GM23338 (cell line): ENCODE measurements around the gene RAMP1. TPM values are rescaled to one million over a fixed set of nuclear protein-coding genes. Genes with fewer than 3 reads are reported as not detected.

Source experiments
- ATAC-seq: fragments of 200-7000 bp; cut with Tn5 transposase; 3 replicates; pipeline ENCODE4 v1.9.1; 2020
- DNase-seq: peaks from one replicate; pipeline ENCODE4 v3.0.0-alpha.2; 2015; ENCODE audit warnings: low spot score
- H2AFZ ChIP-seq: fragments of 200-600 bp; sonication (generic); 2 replicates; pipeline ENCODE4 v1.8.0; 2016; ENCODE audit warnings: antibody characterized with exemption, mild to moderate bottlenecking, moderate library complexity
- H3F3A ChIP-seq: fragments of 200-600 bp; sonication (generic); replicated peaks from 2 replicates; pipeline ENCODE4 v1.8.0; 2017; ENCODE audit warnings: antibody characterized with exemption, mixed run types, low read depth
- H3K27ac ChIP-seq: fragments of 200-600 bp; sonication (generic); 2 replicates; pipeline ENCODE4 v1.6.1; 2016; ENCODE audit warnings: low read depth
- H3K27me3 ChIP-seq: fragments of 200-600 bp; sonication (generic); 2 replicates; pipeline ENCODE4 v1.8.0; 2016; ENCODE audit warnings: mild to moderate bottlenecking, mixed run types, moderate library complexity; ENCODE audit not compliant: insufficient read depth
- H3K36me3 ChIP-seq: fragments of 200-600 bp; sonication (generic); 2 replicates; pipeline ENCODE4 v1.8.0; 2016; ENCODE audit warnings: mild to moderate bottlenecking; ENCODE audit not compliant: insufficient read depth
- H3K4me1 ChIP-seq: fragments of 200-600 bp; sonication (generic); 2 replicates; pipeline ENCODE4 v1.8.0; 2016; ENCODE audit warnings: mild to moderate bottlenecking, moderate library complexity; ENCODE audit not compliant: insufficient read depth
- H3K4me2 ChIP-seq: fragments of 200-600 bp; sonication (generic); 2 replicates; pipeline ENCODE4 v1.7.1; 2017; ENCODE audit warnings: mixed run types
- H3K4me3 ChIP-seq: fragments of 200-600 bp; sonication (generic); 2 replicates; pipeline ENCODE4 v1.6.1; 2016; ENCODE audit warnings: mixed run types
- H3K79me2 ChIP-seq: fragments of 200-600 bp; sonication (generic); replicated peaks from 2 replicates; pipeline ENCODE4 v1.8.0; 2017; ENCODE audit warnings: mild to moderate bottlenecking; ENCODE audit not compliant: insufficient read depth
- H3K9me2 ChIP-seq: fragments of 200-600 bp; sonication (generic); 2 replicates; pipeline ENCODE4 v1.8.0; 2017; ENCODE audit not compliant: insufficient read depth
- H4K20me1 ChIP-seq: fragments of 200-600 bp; sonication (generic); replicated peaks from 2 replicates; pipeline ENCODE4 v1.8.0; 2017; ENCODE audit warnings: mild to moderate bottlenecking; ENCODE audit not compliant: insufficient read depth
- H3K27ac Mint-ChIP-seq: 2 replicates; pipeline ENCODE4 v1.8.0; 2020; ENCODE audit warnings: inconsistent platforms, mild to moderate bottlenecking, moderate library complexity, mixed read lengths
- H3K27me3 Mint-ChIP-seq: 3 replicates; pipeline ENCODE4 v1.8.0; 2022; ENCODE audit warnings: low read depth, mild to moderate bottlenecking, moderate library complexity, mixed read lengths, inconsistent platforms; ENCODE audit not compliant: insufficient read depth, poor library complexity
- H3K36me3 Mint-ChIP-seq: 3 replicates; pipeline ENCODE4 v1.8.0; 2021; ENCODE audit warnings: low read depth, mild to moderate bottlenecking, inconsistent platforms, moderate library complexity, mixed read lengths
- H3K4me1 Mint-ChIP-seq: 3 replicates; pipeline ENCODE4 v1.8.0; 2020; ENCODE audit warnings: mild to moderate bottlenecking, inconsistent platforms, mixed read lengths
- H3K4me3 Mint-ChIP-seq: 3 replicates; pipeline ENCODE4 v1.8.0; 2021; ENCODE audit warnings: moderate library complexity, mild to moderate bottlenecking, inconsistent platforms, mixed read lengths
- H3K9me3 Mint-ChIP-seq: 3 replicates; pipeline ENCODE4 v1.8.0; 2020; ENCODE audit warnings: moderate library complexity, mild to moderate bottlenecking, inconsistent platforms, mixed read lengths
- CREB1 ChIP-seq: fragments of 250-450 bp; sonication (Bioruptor Pico); IDR thresholded peaks from 2 replicates; pipeline ENCODE4 v1.5.0; 2020; ENCODE audit warnings: low read depth, mild to moderate bottlenecking, moderate library complexity
- EZH2 ChIP-seq: fragments of 200-600 bp; sonication (generic); IDR thresholded peaks from one replicate; pipeline ENCODE4 v1.8.0; 2017; ENCODE audit warnings: antibody characterized with exemption, mild to moderate bottlenecking, low read depth; ENCODE audit not compliant: unreplicated experiment
- EZH2phosphoT487 ChIP-seq: fragments of 200-600 bp; sonication (generic); IDR thresholded peaks from one replicate; pipeline ENCODE4 v1.8.1; 2018; ENCODE audit warnings: antibody characterized with exemption; ENCODE audit not compliant: unreplicated experiment
- JUNB ChIP-seq: IDR thresholded peaks from one replicate; pipeline ENCODE4 v1.6.1; 2016; ENCODE audit warnings: antibody characterized with exemption; ENCODE audit not compliant: unreplicated experiment
- NANOG ChIP-seq: IDR thresholded peaks from 2 replicates; pipeline ENCODE4 v1.6.1; 2016; ENCODE audit warnings: antibody characterized with exemption, borderline replicate concordance
- POLR2AphosphoS5 ChIP-seq: IDR thresholded peaks from 2 replicates; pipeline ENCODE4 v1.6.1; 2016; ENCODE audit warnings: antibody characterized with exemption, low read depth
- STAT1 ChIP-seq: IDR thresholded peaks from one replicate; pipeline ENCODE4 v1.6.1; 2016; ENCODE audit warnings: antibody characterized with exemption; ENCODE audit not compliant: unreplicated experiment
- ZNF114 ChIP-seq: fragments of 250-450 bp; sonication (Bioruptor Pico); IDR thresholded peaks from 2 replicates; pipeline ENCODE4 v1.5.0; 2020; ENCODE audit warnings: mild to moderate bottlenecking, moderate library complexity
- ZNF331 ChIP-seq: fragments of 250-450 bp; sonication (Bioruptor Pico); IDR thresholded peaks from 2 replicates; pipeline ENCODE4 v1.5.0; 2020; ENCODE audit warnings: low read depth, mild to moderate bottlenecking, moderate library complexity
- polyA plus RNA-seq: library from polyadenylated mRNA; unstranded; fragments of >200 nt; fragmentation: Nextera tagmentation; extraction: Ambion mirVana; gene quantifications from 2 replicates; pipeline ENCODE4 v1.2.1, GENCODE V29; 2016
- total RNA-seq: library from RNA; depleted of rRNA; stranded (reverse); fragments of >200 nt; shearing (Covaris generic); gene quantifications from 2 replicates; pipeline ENCODE4 v1.2.3, GENCODE V29; 2014
- TF ChIP-seq, protein P1 (sequence below): IDR thresholded peaks from one replicate; pipeline ENCODE4 v1.6.1; 2018; ENCODE audit warnings: antibody characterized with exemption; ENCODE audit not compliant: unreplicated experiment
- TF ChIP-seq, protein P2 (sequence below): IDR thresholded peaks from 2 replicates; pipeline ENCODE4 v1.6.1; 2016; ENCODE audit warnings: antibody characterized with exemption
- TF ChIP-seq, protein P3 (sequence below), 2 experiments: fragments of 200-600 bp in 1 of 2; sonication (generic) in 1 of 2; conservative IDR thresholded peaks; 2 replicates each; pipeline versions ENCODE4 v1.5.1 to v1.6.1; 2016 to 2017; ENCODE audit warnings: antibody characterized with exemption in 2 of 2, low read depth in 2 of 2, mild to moderate bottlenecking in 2 of 2, moderate library complexity in 1 of 2
- TF ChIP-seq, protein P4 (sequence below): fragments of 250-450 bp; sonication (Bioruptor Pico); IDR thresholded peaks from 2 replicates; pipeline ENCODE4 v1.5.0; 2020; ENCODE audit warnings: mild to moderate bottlenecking, moderate library complexity

The RAMP1 gene
- total and polyA plus RNA-seq, 2 experiments from 2014 or later: 1.7 to 3.3 TPM

DNA sequence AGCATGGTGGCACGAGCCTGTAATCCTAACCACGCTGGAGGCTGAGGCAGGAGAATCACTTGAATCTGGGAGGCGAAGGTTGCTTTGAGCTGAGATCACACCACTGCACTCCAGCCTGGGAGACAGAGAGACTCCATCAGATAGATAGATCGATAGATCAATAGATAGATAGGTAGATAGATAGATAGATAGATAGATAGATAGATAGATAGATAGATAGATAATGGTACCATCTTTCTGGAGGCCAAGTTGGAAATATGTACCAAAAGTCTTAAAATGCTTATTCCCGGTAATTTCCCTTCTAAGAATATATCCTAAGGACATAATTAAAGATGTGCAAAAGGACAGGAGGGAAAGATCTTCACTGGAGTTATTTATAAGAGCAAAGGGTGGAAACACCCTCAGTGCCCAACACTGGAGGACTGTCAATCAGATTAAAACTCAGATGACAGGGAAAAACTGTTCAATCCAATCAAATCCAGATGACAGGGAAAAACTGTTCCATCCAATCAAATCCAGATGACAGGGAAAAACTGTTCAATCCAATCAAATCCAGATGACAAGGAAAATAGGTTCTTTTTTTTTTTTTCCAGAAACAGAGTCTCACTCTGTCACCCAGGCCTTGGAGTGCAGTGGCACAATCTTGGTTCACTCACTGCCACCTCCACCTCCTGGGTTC lies 58.4 kb downstream of the RAMP1 start:
- Histone ChIP-seq H3K79me2 (no peaks in the 10 kb centered on the region), H3K27me3 (no peaks in the 10 kb centered on the region), H3K4me1 (no peaks in the 10 kb centered on the region), H3K27ac (no peak overlapping the region), H4K20me1 (no peaks in the 10 kb centered on the region), H3K36me3 (no peaks in the 10 kb centered on the region), H3K9me2 (no peaks in the 10 kb centered on the region), H2AFZ (no peak overlapping the region), H3F3A (no peaks in the 10 kb centered on the region), H3K4me3 (no peak overlapping the region), H3K4me2 (no peak overlapping the region)
- H3K9me3 Mint-ChIP-seq: no peaks in the 10 kb centered on the region
- TF ChIP-seq JUNB (no peak), POLR2AphosphoS5 (no peak), ZNF114 (no peak), CREB1 (no peak), STAT1 (no peak), EZH2 (no peak), EZH2phosphoT487 (no peak), NANOG (no peak), ZNF331 (no peak)
- TF ChIP-seq, protein P1, sequence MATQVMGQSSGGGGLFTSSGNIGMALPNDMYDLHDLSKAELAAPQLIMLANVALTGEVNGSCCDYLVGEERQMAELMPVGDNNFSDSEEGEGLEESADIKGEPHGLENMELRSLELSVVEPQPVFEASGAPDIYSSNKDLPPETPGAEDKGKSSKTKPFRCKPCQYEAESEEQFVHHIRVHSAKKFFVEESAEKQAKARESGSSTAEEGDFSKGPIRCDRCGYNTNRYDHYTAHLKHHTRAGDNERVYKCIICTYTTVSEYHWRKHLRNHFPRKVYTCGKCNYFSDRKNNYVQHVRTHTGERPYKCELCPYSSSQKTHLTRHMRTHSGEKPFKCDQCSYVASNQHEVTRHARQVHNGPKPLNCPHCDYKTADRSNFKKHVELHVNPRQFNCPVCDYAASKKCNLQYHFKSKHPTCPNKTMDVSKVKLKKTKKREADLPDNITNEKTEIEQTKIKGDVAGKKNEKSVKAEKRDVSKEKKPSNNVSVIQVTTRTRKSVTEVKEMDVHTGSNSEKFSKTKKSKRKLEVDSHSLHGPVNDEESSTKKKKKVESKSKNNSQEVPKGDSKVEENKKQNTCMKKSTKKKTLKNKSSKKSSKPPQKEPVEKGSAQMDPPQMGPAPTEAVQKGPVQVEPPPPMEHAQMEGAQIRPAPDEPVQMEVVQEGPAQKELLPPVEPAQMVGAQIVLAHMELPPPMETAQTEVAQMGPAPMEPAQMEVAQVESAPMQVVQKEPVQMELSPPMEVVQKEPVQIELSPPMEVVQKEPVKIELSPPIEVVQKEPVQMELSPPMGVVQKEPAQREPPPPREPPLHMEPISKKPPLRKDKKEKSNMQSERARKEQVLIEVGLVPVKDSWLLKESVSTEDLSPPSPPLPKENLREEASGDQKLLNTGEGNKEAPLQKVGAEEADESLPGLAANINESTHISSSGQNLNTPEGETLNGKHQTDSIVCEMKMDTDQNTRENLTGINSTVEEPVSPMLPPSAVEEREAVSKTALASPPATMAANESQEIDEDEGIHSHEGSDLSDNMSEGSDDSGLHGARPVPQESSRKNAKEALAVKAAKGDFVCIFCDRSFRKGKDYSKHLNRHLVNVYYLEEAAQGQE: no peak
- TF ChIP-seq, protein P2, sequence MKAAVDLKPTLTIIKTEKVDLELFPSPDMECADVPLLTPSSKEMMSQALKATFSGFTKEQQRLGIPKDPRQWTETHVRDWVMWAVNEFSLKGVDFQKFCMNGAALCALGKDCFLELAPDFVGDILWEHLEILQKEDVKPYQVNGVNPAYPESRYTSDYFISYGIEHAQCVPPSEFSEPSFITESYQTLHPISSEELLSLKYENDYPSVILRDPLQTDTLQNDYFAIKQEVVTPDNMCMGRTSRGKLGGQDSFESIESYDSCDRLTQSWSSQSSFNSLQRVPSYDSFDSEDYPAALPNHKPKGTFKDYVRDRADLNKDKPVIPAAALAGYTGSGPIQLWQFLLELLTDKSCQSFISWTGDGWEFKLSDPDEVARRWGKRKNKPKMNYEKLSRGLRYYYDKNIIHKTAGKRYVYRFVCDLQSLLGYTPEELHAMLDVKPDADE: no peak
- TF ChIP-seq, protein P3, sequence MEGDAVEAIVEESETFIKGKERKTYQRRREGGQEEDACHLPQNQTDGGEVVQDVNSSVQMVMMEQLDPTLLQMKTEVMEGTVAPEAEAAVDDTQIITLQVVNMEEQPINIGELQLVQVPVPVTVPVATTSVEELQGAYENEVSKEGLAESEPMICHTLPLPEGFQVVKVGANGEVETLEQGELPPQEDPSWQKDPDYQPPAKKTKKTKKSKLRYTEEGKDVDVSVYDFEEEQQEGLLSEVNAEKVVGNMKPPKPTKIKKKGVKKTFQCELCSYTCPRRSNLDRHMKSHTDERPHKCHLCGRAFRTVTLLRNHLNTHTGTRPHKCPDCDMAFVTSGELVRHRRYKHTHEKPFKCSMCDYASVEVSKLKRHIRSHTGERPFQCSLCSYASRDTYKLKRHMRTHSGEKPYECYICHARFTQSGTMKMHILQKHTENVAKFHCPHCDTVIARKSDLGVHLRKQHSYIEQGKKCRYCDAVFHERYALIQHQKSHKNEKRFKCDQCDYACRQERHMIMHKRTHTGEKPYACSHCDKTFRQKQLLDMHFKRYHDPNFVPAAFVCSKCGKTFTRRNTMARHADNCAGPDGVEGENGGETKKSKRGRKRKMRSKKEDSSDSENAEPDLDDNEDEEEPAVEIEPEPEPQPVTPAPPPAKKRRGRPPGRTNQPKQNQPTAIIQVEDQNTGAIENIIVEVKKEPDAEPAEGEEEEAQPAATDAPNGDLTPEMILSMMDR (conservative IDR thresholded peaks at IDR 0.05; ENCODE audit: low read depth in 2 of 2): no peak
- TF ChIP-seq, protein P4, sequence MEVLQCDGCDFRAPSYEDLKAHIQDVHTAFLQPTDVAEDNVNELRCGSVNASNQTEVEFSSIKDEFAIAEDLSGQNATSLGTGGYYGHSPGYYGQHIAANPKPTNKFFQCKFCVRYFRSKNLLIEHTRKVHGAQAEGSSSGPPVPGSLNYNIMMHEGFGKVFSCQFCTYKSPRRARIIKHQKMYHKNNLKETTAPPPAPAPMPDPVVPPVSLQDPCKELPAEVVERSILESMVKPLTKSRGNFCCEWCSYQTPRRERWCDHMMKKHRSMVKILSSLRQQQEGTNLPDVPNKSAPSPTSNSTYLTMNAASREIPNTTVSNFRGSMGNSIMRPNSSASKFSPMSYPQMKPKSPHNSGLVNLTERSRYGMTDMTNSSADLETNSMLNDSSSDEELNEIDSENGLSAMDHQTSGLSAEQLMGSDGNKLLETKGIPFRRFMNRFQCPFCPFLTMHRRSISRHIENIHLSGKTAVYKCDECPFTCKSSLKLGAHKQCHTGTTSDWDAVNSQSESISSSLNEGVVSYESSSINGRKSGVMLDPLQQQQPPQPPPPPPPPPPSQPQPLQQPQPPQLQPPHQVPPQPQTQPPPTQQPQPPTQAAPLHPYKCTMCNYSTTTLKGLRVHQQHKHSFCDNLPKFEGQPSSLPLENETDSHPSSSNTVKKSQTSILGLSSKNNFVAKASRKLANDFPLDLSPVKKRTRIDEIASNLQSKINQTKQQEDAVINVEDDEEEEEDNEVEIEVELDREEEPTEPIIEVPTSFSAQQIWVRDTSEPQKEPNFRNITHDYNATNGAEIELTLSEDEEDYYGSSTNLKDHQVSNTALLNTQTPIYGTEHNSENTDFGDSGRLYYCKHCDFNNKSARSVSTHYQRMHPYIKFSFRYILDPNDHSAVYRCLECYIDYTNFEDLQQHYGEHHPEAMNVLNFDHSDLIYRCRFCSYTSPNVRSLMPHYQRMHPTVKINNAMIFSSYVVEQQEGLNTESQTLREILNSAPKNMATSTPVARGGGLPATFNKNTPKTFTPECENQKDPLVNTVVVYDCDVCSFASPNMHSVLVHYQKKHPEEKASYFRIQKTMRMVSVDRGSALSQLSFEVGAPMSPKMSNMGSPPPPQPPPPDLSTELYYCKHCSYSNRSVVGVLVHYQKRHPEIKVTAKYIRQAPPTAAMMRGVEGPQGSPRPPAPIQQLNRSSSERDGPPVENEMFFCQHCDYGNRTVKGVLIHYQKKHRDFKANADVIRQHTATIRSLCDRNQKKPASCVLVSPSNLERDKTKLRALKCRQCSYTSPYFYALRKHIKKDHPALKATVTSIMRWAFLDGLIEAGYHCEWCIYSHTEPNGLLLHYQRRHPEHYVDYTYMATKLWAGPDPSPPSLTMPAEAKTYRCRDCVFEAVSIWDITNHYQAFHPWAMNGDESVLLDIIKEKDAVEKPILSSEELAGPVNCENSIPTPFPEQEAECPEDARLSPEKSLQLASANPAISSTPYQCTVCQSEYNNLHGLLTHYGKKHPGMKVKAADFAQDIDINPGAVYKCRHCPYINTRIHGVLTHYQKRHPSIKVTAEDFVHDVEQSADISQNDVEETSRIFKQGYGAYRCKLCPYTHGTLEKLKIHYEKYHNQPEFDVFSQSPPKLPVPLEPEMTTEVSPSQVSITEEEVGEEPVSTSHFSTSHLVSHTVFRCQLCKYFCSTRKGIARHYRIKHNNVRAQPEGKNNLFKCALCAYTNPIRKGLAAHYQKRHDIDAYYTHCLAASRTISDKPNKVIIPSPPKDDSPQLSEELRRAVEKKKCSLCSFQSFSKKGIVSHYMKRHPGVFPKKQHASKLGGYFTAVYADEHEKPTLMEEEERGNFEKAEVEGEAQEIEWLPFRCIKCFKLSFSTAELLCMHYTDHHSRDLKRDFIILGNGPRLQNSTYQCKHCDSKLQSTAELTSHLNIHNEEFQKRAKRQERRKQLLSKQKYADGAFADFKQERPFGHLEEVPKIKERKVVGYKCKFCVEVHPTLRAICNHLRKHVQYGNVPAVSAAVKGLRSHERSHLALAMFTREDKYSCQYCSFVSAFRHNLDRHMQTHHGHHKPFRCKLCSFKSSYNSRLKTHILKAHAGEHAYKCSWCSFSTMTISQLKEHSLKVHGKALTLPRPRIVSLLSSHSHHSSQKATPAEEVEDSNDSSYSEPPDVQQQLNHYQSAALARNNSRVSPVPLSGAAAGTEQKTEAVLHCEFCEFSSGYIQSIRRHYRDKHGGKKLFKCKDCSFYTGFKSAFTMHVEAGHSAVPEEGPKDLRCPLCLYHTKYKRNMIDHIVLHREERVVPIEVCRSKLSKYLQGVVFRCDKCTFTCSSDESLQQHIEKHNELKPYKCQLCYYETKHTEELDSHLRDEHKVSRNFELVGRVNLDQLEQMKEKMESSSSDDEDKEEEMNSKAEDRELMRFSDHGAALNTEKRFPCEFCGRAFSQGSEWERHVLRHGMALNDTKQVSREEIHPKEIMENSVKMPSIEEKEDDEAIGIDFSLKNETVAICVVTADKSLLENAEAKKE (CRISPR knock-in tag): no peak
- H3K4me1 Mint-ChIP-seq: peaks cover 2% of the 10 kb centered on the region; the same call in 1 of the 3 replicates
- no peak for ATAC-seq
- H3K27ac Mint-ChIP-seq: no peak overlapping the region
- peaks cover 23% of the 10 kb centered on the region for H3K27me3 Mint-ChIP-seq
- no peak for DNase-seq
- H3K36me3 Mint-ChIP-seq: no peaks in the 10 kb centered on the region
- H3K4me3 Mint-ChIP-seq: no peak overlapping the region
